Measurements from ENCODE around the gene SEMA4G.

- TF ChIP-seq CTCF (conservative IDR thresholded peaks at IDR 0.05) (no peak), EZH2 (IDR thresholded peaks at IDR 0.05; ENCODE audit: low read depth) (no peak)
Measured at GRCh38 chr10:101016814-101017213, 47.5 kb downstream of the SEMA4G start.

All from PC-9 (cell line).